Measurements from ENCODE around the gene MAP4K3.

GRCh38 chr2:39470580-39470979, 33.5 kb upstream of the MAP4K3 start:
- TF ChIP-seq POLR2A (IDR thresholded peaks at IDR 0.05; ENCODE audit: low read depth, low read length), result no peak
- TF ChIP-seq CTCF (conservative IDR thresholded peaks at IDR 0.05; ENCODE audit: low read depth, low read length), result no peak
- no peak for TF ChIP-seq MXI1 (IDR thresholded peaks at IDR 0.05; ENCODE audit: borderline replicate concordance, low read depth, low read length)
- TF ChIP-seq ELK1 (IDR thresholded peaks at IDR 0.05; ENCODE audit: borderline replicate concordance, low read depth, low read length), result no peak
- TF ChIP-seq MAZ (IDR thresholded peaks at IDR 0.05; ENCODE audit: borderline replicate concordance, low read depth, low read length), result no peak
- no peak for TF ChIP-seq USF2 (IDR thresholded peaks at IDR 0.05; ENCODE audit: low read depth, low read length)
- no peak for TF ChIP-seq MAFK (IDR thresholded peaks at IDR 0.05; ENCODE audit: low read depth, low read length)
- no peak for TF ChIP-seq RAD21 (IDR thresholded peaks at IDR 0.05; ENCODE audit: low read length)
- no peak for TF ChIP-seq CEBPB (IDR thresholded peaks at IDR 0.05; ENCODE audit: low read depth, low read length)
- no peak for TF ChIP-seq BHLHE40 (IDR thresholded peaks at IDR 0.05; ENCODE audit: low read depth, low read length)
- TF ChIP-seq NFE2L2 (IDR thresholded peaks at IDR 0.05; ENCODE audit: low read depth, low read length), result no peak
- no peak for TF ChIP-seq RFX5 (IDR thresholded peaks at IDR 0.05; ENCODE audit: low read depth, low read length)

All from IMR-90 (cell line).